GM23338 (cell line): Measurements from ENCODE around the gene GRAMD1B. TPM values are rescaled to one million over a fixed set of nuclear protein-coding genes. Genes with fewer than 3 reads are reported as not detected.

Experiments
- ATAC-seq: fragments of 200-7000 bp; cut with Tn5 transposase; 3 replicates; pipeline ENCODE4 v1.9.1; 2020
- DNase-seq: peaks from one replicate; pipeline ENCODE4 v3.0.0-alpha.2; 2015; ENCODE audit warnings: low spot score
- H2AFZ ChIP-seq: fragments of 200-600 bp; sonication (generic); 2 replicates; pipeline ENCODE4 v1.8.0; 2016; ENCODE audit warnings: antibody characterized with exemption, mild to moderate bottlenecking, moderate library complexity
- H3F3A ChIP-seq: fragments of 200-600 bp; sonication (generic); replicated peaks from 2 replicates; pipeline ENCODE4 v1.8.0; 2017; ENCODE audit warnings: antibody characterized with exemption, mixed run types, low read depth
- H3K27ac ChIP-seq: fragments of 200-600 bp; sonication (generic); 2 replicates; pipeline ENCODE4 v1.6.1; 2016; ENCODE audit warnings: low read depth
- H3K27me3 ChIP-seq: fragments of 200-600 bp; sonication (generic); 2 replicates; pipeline ENCODE4 v1.8.0; 2016; ENCODE audit warnings: mild to moderate bottlenecking, mixed run types, moderate library complexity; ENCODE audit not compliant: insufficient read depth
- H3K36me3 ChIP-seq: fragments of 200-600 bp; sonication (generic); 2 replicates; pipeline ENCODE4 v1.8.0; 2016; ENCODE audit warnings: mild to moderate bottlenecking; ENCODE audit not compliant: insufficient read depth
- H3K4me1 ChIP-seq: fragments of 200-600 bp; sonication (generic); 2 replicates; pipeline ENCODE4 v1.8.0; 2016; ENCODE audit warnings: mild to moderate bottlenecking, moderate library complexity; ENCODE audit not compliant: insufficient read depth
- H3K4me2 ChIP-seq: fragments of 200-600 bp; sonication (generic); 2 replicates; pipeline ENCODE4 v1.7.1; 2017; ENCODE audit warnings: mixed run types
- H3K4me3 ChIP-seq: fragments of 200-600 bp; sonication (generic); 2 replicates; pipeline ENCODE4 v1.6.1; 2016; ENCODE audit warnings: mixed run types
- H3K79me2 ChIP-seq: fragments of 200-600 bp; sonication (generic); replicated peaks from 2 replicates; pipeline ENCODE4 v1.8.0; 2017; ENCODE audit warnings: mild to moderate bottlenecking; ENCODE audit not compliant: insufficient read depth
- H3K9me2 ChIP-seq: fragments of 200-600 bp; sonication (generic); 2 replicates; pipeline ENCODE4 v1.8.0; 2017; ENCODE audit not compliant: insufficient read depth
- H4K20me1 ChIP-seq: fragments of 200-600 bp; sonication (generic); replicated peaks from 2 replicates; pipeline ENCODE4 v1.8.0; 2017; ENCODE audit warnings: mild to moderate bottlenecking; ENCODE audit not compliant: insufficient read depth
- H3K27ac Mint-ChIP-seq: 2 replicates; pipeline ENCODE4 v1.8.0; 2020; ENCODE audit warnings: inconsistent platforms, mild to moderate bottlenecking, moderate library complexity, mixed read lengths
- H3K27me3 Mint-ChIP-seq: 3 replicates; pipeline ENCODE4 v1.8.0; 2022; ENCODE audit warnings: low read depth, mild to moderate bottlenecking, moderate library complexity, mixed read lengths, inconsistent platforms; ENCODE audit not compliant: insufficient read depth, poor library complexity
- H3K36me3 Mint-ChIP-seq: 3 replicates; pipeline ENCODE4 v1.8.0; 2021; ENCODE audit warnings: low read depth, mild to moderate bottlenecking, inconsistent platforms, moderate library complexity, mixed read lengths
- H3K4me1 Mint-ChIP-seq: 3 replicates; pipeline ENCODE4 v1.8.0; 2020; ENCODE audit warnings: mild to moderate bottlenecking, inconsistent platforms, mixed read lengths
- H3K4me3 Mint-ChIP-seq: 3 replicates; pipeline ENCODE4 v1.8.0; 2021; ENCODE audit warnings: moderate library complexity, mild to moderate bottlenecking, inconsistent platforms, mixed read lengths
- H3K9me3 Mint-ChIP-seq: 3 replicates; pipeline ENCODE4 v1.8.0; 2020; ENCODE audit warnings: moderate library complexity, mild to moderate bottlenecking, inconsistent platforms, mixed read lengths
- CREB1 ChIP-seq: fragments of 250-450 bp; sonication (Bioruptor Pico); IDR thresholded peaks from 2 replicates; pipeline ENCODE4 v1.5.0; 2020; ENCODE audit warnings: low read depth, mild to moderate bottlenecking, moderate library complexity
- CTCF ChIP-seq, 2 experiments: fragments of 200-600 bp in 1 of 2; sonication (generic) in 1 of 2; conservative IDR thresholded peaks; 2 replicates each; pipeline versions ENCODE4 v1.5.1 to v1.6.1; 2016 to 2017; ENCODE audit warnings: antibody characterized with exemption in 2 of 2, low read depth in 2 of 2, mild to moderate bottlenecking in 2 of 2, moderate library complexity in 1 of 2
- ETS1 ChIP-seq: IDR thresholded peaks from 2 replicates; pipeline ENCODE4 v1.6.1; 2016; ENCODE audit warnings: antibody characterized with exemption
- EZH2 ChIP-seq: fragments of 200-600 bp; sonication (generic); IDR thresholded peaks from one replicate; pipeline ENCODE4 v1.8.0; 2017; ENCODE audit warnings: antibody characterized with exemption, mild to moderate bottlenecking, low read depth; ENCODE audit not compliant: unreplicated experiment
- EZH2phosphoT487 ChIP-seq: fragments of 200-600 bp; sonication (generic); IDR thresholded peaks from one replicate; pipeline ENCODE4 v1.8.1; 2018; ENCODE audit warnings: antibody characterized with exemption; ENCODE audit not compliant: unreplicated experiment
- JUNB ChIP-seq: IDR thresholded peaks from one replicate; pipeline ENCODE4 v1.6.1; 2016; ENCODE audit warnings: antibody characterized with exemption; ENCODE audit not compliant: unreplicated experiment
- NANOG ChIP-seq: IDR thresholded peaks from 2 replicates; pipeline ENCODE4 v1.6.1; 2016; ENCODE audit warnings: antibody characterized with exemption, borderline replicate concordance
- POLR2AphosphoS5 ChIP-seq: IDR thresholded peaks from 2 replicates; pipeline ENCODE4 v1.6.1; 2016; ENCODE audit warnings: antibody characterized with exemption, low read depth
- REST ChIP-seq: IDR thresholded peaks from one replicate; pipeline ENCODE4 v1.6.1; 2018; ENCODE audit warnings: antibody characterized with exemption; ENCODE audit not compliant: unreplicated experiment
- STAT1 ChIP-seq: IDR thresholded peaks from one replicate; pipeline ENCODE4 v1.6.1; 2016; ENCODE audit warnings: antibody characterized with exemption; ENCODE audit not compliant: unreplicated experiment
- ZNF114 ChIP-seq: fragments of 250-450 bp; sonication (Bioruptor Pico); IDR thresholded peaks from 2 replicates; pipeline ENCODE4 v1.5.0; 2020; ENCODE audit warnings: mild to moderate bottlenecking, moderate library complexity
- ZNF331 ChIP-seq: fragments of 250-450 bp; sonication (Bioruptor Pico); IDR thresholded peaks from 2 replicates; pipeline ENCODE4 v1.5.0; 2020; ENCODE audit warnings: low read depth, mild to moderate bottlenecking, moderate library complexity
- polyA plus RNA-seq: library from polyadenylated mRNA; unstranded; fragments of >200 nt; fragmentation: Nextera tagmentation; extraction: Ambion mirVana; gene quantifications from 2 replicates; pipeline ENCODE4 v1.2.1, GENCODE V29; 2016
- total RNA-seq: library from RNA; depleted of rRNA; stranded (reverse); fragments of >200 nt; shearing (Covaris generic); gene quantifications from 2 replicates; pipeline ENCODE4 v1.2.3, GENCODE V29; 2014

The GRAMD1B gene
- total and polyA plus RNA-seq, 2 experiments from 2014 or later, result 3.7 to 24.3 TPM

GRCh38 chr11:123577081-123577598 is 147.1 kb downstream of the GRAMD1B start:
- Mint-ChIP-seq H3K27me3 (peaks cover 12% of the 10 kb centered on the region), H3K9me3 (no peaks in the 10 kb centered on the region; the same call in 2 of the 3 replicates), H3K4me1 (peaks cover 35% of the 10 kb centered on the region), H3K36me3 (no peaks in the 10 kb centered on the region), H3K27ac (no peak overlapping the region; the same call in 1 of the 2 replicates), H3K4me3 (no peak overlapping the region)
- ATAC-seq (peak; percentile 59), DNase-seq (peak; percentile 86)
- H4K20me1 ChIP-seq, result no peaks in the 10 kb centered on the region
- no peaks in the 10 kb centered on the region for H3K79me2 ChIP-seq
- no peaks in the 10 kb centered on the region for H3K27me3 ChIP-seq
- H3K9me2 ChIP-seq, result 0 out of 2 replicates have a peak, but pooled peaks cover 5% of the 10 kb centered on the region
- no peaks in the 10 kb centered on the region for H3F3A ChIP-seq
- peaks cover 10% of the 10 kb centered on the region for H3K4me1 ChIP-seq
- H3K27ac ChIP-seq, result no peak overlapping the region
- H2AFZ ChIP-seq, result no peak overlapping the region
- 0 out of 2 replicates have a peak overlapping the region, but pooled peaks have one; percentile 33 for H3K4me2 ChIP-seq
- no peaks in the 10 kb centered on the region for H3K36me3 ChIP-seq
- no peak overlapping the region for H3K4me3 ChIP-seq
- no peak for TF ChIP-seq ZNF114
- TF ChIP-seq CTCF (conservative IDR thresholded peaks at IDR 0.05; ENCODE audit: low read depth in 2 of 2), result peak; percentile 74 to 97

GRCh38 chr11:123578778-123579481 is 148.9 kb downstream of the GRAMD1B start:
- Histone ChIP-seq H3F3A (no peaks in the 10 kb centered on the region; the same call in 1 of the 2 replicates), H2AFZ (no peak overlapping the region), H3K27ac (no peak overlapping the region), H3K79me2 (no peaks in the 10 kb centered on the region; the same call in 1 of the 2 replicates), H3K27me3 (no peaks in the 10 kb centered on the region), H3K4me3 (no peak overlapping the region), H3K4me2 (no peak overlapping the region), H3K9me2 (0 out of 2 replicates have a peak, but pooled peaks cover 5% of the 10 kb centered on the region), H3K4me1 (peaks cover 10% of the 10 kb centered on the region), H4K20me1 (no peaks in the 10 kb centered on the region), H3K36me3 (no peaks in the 10 kb centered on the region)
- Mint-ChIP-seq H3K27ac (no peak overlapping the region), H3K27me3 (peaks cover 11% of the 10 kb centered on the region), H3K4me1 (peaks cover 38% of the 10 kb centered on the region), H3K9me3 (peaks cover 3% of the 10 kb centered on the region; the same call in 1 of the 3 replicates), H3K4me3 (no peak overlapping the region), H3K36me3 (peaks cover 5% of the 10 kb centered on the region; the same call in 1 of the 3 replicates)
- no peak for ATAC-seq
- DNase-seq, result no peak
- no peak for TF ChIP-seq ZNF114
- no peak for TF ChIP-seq JUNB
- no peak for TF ChIP-seq NANOG
- TF ChIP-seq CREB1 (CRISPR knock-in tag), result no peak
- TF ChIP-seq EZH2, result no peak
- no peak for TF ChIP-seq CTCF (conservative IDR thresholded peaks at IDR 0.05; ENCODE audit: low read depth in 2 of 2)
- TF ChIP-seq STAT1, result no peak
- no peak for TF ChIP-seq ZNF331 (CRISPR knock-in tag)
- no peak for TF ChIP-seq EZH2phosphoT487
- TF ChIP-seq REST, result no peak
- TF ChIP-seq ETS1, result no peak
- no peak for TF ChIP-seq POLR2AphosphoS5
